Stimulated activated CD4-positive, alpha-beta T cell treated with anti-CD3 and anti-CD28 coated beads, Interleukin-1b, Interleukin-23, amount 100 ng/mL, for 48 hours (primary cell): Measurements from ENCODE around the gene CX3CR1.
"Not testable (repeated sequence)": the region's sequence is repeated elsewhere in the genome, so short reads cannot be mapped to it uniquely, and the experiment has no call there.

Source experiments
- DNase-seq: peaks from one replicate; pipeline ENCODE4 v3.0.0-alpha.2; 2020

CX3CR1 gene

GRCh38 chr3:39279745-39280517, at the start of gene CX3CR1:
CX3CR1 (minus strand) TSS chr3:39280036; CDS start chr3:39266509, 13,527 bp downstream.
- DNase-seq = no peak

GRCh38 chr3:39329493-39329892, 49.7 kb upstream of the CX3CR1 start, which contains the start of gene CCR8:
CCR8 (plus strand) TSS chr3:39329709; CDS start chr3:39332332, 2,623 bp downstream.
- DNase-seq = no peak

DNA sequence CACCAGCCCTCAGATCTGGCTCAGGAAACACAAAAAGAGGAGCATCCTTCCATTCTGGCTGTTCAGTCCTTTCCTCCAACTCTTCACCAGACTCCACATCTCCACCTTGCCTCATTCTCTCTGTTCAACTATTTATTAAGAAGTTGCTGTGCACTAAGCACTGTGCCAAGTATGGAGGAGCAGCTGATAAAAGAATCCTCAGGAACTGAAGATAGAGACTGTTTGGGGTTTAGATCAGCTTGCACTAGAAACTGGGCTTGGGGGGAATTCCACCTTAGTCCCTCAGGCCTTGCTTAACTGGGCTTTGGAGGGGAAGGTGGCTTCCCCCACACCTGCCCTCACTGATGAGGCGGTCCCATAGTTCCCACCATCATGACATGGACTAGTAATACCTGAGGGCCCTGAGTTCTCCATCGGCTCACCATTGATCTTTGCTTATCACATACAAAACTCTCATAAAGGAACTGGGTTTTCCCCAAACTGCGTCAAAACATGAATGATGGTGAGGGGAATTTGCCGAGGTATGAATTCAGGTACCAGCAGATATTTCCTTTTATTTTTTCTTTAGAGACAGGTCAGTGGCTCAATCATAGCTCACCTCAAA, 48.0 kb upstream of the CX3CR1 start:
- peak; percentile 18 for DNase-seq

DNA sequence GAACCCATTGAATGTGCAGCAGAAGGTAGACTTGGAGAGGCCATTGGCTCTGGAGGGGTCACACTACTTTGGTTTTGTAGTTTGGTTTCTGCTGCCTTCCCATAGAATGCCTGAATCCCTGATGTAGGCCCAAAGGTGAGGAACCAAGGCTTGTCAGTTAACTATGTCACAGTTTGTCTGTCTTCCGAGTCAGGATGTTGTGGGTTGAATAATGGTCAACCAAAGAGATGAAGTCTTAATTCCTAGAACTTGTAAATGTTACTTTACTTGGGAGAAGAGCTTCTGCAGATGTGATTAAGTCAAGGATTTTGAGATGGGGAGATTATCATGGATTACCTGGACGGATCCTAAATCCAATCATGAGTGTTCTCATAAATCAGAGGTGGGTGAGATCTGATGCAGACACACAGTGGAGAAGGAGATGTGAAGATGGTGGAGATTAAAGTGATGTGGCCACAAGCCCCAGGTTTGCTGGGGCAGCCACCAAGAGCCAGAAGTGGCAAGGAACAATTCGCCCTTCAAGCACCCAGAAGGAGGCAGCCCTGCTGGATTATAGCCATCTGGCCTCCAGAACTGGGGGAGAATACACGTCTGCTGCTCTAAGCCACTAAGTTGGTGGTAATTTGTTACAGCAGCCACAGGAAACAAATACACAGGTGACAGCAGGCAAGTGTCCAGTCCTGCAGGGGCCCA, 47.4 kb upstream of the CX3CR1 start:
- DNase-seq = no peak

DNA sequence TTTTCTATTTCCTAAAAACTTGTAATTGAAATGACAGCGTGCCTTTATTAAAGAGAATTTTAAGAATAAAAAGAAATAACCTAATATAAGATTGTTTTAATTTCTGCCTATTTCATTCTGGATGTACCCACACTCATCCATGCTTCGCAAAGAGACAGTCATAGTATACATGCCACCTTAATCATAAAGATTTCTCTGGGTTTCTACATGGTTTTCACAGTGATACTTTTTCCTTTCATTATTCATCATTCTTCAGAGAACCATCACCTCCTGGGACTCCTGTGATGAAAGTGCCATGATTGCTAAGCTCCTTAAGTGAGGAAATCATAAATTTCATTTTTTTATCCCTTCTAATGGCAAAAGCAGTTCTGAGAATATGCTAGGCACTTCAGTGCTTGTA, 45.4 kb upstream of the CX3CR1 start:
- no peak for DNase-seq

DNA sequence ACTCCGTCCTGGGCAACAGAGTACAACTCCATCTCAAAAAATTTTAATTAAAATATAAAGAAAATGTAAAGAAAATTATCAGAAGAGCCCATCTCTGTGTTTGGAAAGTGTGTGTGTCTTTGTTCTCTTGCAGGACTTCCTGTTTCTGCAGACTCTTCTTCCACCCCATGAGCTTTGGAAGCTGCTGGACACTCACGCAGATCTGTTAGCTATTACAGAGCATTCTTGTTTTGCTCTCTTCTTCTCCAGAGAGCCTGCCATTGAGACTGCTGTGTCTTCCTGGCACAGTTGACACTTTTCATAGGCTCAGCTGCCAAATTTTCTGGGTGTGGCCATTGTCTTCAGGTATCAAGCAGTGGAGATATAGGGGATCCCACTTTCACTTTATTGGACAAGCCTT, 43.7 kb upstream of the CX3CR1 start:
- no peak for DNase-seq

DNA sequence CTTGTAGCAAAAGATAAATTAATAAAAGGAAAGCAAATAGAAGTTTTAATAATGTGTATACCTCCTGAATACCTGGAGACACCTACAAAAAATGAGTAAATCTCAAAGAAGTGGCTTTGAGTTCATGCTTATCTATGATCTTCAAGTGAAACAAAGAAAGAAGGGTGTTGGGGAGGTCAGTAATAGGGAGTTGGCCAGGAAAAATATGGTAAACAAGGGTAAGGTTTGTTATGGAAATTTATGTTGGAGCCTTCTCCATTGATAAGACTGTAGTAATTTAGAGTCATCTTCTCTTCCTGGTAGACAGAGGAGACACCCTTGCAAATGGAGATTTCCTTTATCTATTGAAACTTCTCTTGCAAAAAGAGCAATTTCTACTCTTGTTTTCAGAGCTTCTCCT, 43.1 kb upstream of the CX3CR1 start:
- no peak for DNase-seq

GRCh38 chr3:39322209-39322715, 42.4 kb upstream of the CX3CR1 start:
- not testable (repeated sequence) for DNase-seq

- not testable (repeated sequence) for DNase-seq
Measured at GRCh38 chr3:39321574-39321983, 41.7 kb upstream of the CX3CR1 start.

DNA sequence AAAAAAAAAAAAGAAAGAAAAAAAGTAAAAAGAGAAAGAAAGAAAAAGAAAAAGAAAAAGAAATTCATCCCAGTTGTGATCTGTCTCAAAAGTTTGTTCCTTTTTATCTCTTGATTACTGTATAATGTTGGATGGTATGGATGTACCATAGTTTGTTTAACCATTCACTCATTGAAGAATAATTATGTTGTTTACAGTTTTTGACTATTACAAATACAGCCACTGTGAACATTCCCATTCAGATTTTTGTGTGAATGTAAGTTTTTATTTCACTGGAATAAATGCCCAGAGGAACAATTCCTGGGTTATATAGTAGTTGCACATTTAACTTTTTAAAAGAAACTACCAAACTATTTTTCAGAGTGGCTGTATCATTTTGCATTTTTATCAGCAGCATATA, 39.4 kb upstream of the CX3CR1 start:
- DNase-seq = no peak

GRCh38 chr3:39318301-39318700, 38.5 kb upstream of the CX3CR1 start:
- DNase-seq = no peak

DNA sequence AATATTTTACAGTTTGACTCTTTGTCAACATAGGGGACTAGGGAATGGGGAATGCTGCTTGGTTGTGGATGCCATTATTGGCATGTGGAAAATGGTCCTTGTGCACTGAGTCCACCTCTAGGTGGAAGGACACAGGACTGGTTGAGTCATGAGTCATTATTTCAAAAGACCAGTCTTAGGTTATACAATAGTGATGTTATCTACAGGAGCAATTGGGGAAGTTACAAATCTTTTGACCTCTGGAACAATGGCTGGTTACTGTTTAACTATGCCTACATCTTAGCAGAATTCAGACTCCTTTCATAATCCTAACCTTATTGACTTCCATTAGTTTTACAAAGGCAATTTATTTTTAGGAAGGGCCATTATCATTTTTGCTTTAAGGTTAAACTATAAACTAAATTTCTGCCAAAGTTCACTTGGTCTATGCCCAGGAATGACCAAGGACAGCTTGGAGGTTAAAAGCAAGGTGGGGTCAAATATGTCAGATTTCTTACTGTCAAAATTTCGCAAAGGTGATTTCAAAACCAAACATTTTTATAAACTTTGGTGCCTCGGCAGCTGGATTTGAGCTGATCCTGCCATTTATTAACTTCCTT, 37.8 kb upstream of the CX3CR1 start:
- DNase-seq = no peak

GRCh38 chr3:39315420-39315819, 35.6 kb upstream of the CX3CR1 start:
- no peak for DNase-seq

DNA sequence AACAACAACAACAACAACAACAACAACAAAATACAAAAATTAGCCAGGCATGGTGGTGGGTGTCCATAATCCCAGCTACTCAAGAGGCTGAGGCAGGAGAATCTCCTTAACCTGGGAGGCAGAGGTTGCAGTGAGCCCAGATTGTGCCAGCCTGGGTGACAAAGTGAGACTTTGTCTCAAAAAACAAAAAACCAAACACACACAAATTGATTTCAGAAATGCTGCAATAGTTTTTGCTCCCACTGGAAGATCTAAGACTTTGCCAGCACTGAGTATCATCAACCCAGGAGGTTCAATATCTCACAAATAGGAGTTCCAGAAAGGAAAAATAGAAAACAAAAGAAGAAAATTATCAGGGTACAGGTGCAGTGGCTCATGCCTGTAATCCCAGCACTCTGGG, 33.5 kb upstream of the CX3CR1 start:
- DNase-seq = no peak

DNA sequence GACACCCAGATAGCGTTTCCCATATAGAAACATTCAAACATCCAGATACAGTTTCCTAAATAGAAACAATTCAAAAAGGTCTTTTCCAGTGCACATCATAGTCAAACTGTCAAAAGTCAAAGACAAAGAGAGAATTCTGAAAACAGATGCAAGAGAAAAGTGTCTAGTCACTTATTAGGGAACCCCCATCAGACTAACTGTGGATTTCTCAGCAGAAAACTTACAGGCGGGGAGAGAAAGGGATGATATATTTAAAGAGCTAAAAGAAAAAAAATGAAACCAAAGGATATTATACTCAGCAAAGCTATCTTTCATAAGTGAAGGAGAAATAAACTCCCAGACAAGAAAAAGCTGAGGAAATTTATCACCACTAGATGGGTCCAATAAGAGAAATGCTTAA, 22.3 kb upstream of the CX3CR1 start:
- DNase-seq = no peak

- DNase-seq = no peak
Measured at GRCh38 chr3:39299279-39299678, 19.4 kb upstream of the CX3CR1 start.

DNA sequence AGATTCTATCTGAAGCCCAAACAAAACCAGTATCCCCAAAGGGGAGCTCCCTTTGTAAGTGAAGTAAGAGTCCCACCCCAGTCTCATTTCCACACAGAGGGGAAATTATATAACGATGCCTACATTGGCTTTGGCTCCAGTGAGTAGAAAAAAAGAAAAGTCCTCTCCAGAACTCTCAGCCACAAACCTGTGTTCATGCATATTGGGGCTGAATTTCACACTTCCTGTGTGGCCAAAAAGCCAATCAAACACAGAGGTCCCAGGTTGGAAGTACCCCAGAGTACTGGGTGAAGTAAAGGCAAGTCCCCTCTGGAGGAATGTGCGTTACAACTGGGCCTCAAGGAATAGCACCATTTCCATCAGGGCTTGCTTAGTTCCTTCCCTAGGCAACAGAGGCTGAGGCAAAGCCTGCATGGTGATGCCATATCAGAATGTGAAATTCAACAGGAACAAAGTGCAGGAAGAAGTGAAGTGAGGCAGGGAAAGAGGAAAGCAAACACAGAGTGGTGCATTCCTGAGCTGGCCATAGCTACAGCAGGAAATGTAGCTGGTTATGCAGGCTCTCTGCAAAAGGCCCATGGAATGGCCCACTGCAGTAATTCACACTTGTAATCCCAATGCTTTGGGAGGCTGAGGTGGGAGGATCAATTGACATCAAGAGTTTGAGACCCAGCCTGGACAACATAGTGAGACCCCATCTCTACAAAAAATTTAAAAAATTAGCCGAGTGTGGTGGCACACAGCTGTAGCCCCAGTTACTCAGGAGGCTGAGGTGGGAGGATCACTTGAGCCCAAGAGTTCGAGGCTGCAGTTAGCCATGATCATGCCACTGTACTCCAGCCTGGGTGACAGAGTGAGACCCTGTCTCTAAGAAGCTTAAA, 16.6 kb upstream of the CX3CR1 start:
- no peak for DNase-seq

DNA sequence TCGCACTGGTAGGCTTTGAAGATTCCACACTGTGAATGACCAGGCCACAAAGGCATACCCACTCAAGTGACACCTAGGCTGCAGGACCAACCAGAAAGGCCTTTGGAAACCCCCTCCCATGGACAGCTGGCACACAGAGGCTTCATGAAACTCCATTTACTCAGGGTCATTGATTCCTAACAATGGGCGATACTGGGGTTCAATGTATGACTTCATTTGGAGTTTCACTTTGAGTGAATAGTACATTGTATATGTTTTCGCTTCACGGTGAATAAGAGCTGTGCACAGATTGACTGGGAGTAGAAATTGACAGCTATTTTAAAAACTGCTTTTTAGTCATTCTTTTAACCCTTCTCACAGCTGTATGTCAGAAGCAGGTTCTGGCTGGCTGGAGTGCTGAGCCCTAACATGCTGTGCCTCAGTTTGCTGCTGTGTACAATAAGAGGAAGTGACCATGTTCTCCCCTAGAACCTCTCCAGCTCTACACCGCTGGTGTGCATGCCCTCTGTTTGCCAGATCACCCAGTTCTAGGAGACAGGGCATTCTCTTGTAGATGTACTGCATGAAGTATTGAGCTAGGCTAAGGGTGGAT, 15.4 kb upstream of the CX3CR1 start:
- no peak for DNase-seq

GRCh38 chr3:39294446-39295183, 14.8 kb upstream of the CX3CR1 start:
- DNase-seq = no peak

GRCh38 chr3:39292961-39293360, 13.1 kb upstream of the CX3CR1 start:
- no peak for DNase-seq

DNA sequence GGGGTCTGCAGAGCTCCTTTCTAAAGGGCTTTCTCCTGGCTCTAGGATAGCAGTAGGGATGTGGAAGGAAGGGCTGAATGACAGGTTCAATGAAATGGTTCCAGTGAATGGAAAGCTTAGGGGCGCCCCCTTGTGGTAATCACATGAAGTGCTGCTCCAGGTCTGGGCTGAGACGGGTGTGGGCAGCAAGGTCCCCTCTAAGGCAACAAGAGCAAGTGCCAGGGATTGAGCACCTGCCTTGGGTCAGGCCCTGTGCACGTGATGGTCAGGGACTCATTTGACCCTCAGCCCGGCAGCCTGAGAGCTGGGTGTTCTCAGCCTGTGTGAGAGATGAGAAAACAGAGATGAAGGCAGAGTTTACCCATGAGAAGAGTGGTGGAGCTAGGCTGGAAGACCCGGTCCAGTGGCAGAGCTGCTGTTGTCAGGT, 12.1 kb upstream of the CX3CR1 start:
- DNase-seq = peak; percentile 76
